Measurements from ENCODE around the gene SNCAIP.

The SNCAIP gene

GRCh38 chr5:122390694-122391093 lies 78.7 kb downstream of the SNCAIP start:
- no peaks in the 10 kb centered on the region for H3F3A ChIP-seq (ENCODE audit: insufficient read depth, low read length)
- no peak overlapping the region for H3K27ac ChIP-seq (ENCODE audit: low read depth, low read length, poor library complexity, severe bottlenecking)
- H3K79me2 ChIP-seq (ENCODE audit: insufficient read depth, low read length), result no peaks in the 10 kb centered on the region
- no peaks in the 10 kb centered on the region for H3K9me2 ChIP-seq (ENCODE audit: low read depth, low read length)
- H2AFZ ChIP-seq (ENCODE audit: low read length), result no peak overlapping the region
- H3K27me3 ChIP-seq (ENCODE audit: insufficient read depth, low read length), result no peaks in the 10 kb centered on the region
- H3K4me2 ChIP-seq (ENCODE audit: low read length), result no peak overlapping the region
- H3K9me3 ChIP-seq (ENCODE audit: low read length), result no peaks in the 10 kb centered on the region
- no peaks in the 10 kb centered on the region for H3K36me3 ChIP-seq (ENCODE audit: insufficient read depth, low read length)
- TF ChIP-seq, protein P1, sequence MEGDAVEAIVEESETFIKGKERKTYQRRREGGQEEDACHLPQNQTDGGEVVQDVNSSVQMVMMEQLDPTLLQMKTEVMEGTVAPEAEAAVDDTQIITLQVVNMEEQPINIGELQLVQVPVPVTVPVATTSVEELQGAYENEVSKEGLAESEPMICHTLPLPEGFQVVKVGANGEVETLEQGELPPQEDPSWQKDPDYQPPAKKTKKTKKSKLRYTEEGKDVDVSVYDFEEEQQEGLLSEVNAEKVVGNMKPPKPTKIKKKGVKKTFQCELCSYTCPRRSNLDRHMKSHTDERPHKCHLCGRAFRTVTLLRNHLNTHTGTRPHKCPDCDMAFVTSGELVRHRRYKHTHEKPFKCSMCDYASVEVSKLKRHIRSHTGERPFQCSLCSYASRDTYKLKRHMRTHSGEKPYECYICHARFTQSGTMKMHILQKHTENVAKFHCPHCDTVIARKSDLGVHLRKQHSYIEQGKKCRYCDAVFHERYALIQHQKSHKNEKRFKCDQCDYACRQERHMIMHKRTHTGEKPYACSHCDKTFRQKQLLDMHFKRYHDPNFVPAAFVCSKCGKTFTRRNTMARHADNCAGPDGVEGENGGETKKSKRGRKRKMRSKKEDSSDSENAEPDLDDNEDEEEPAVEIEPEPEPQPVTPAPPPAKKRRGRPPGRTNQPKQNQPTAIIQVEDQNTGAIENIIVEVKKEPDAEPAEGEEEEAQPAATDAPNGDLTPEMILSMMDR (IDR thresholded peaks at IDR 0.05; ENCODE audit: low read length), result no peak
- TF ChIP-seq EZH2 (IDR thresholded peaks at IDR 0.05; ENCODE audit: borderline replicate concordance, low read length), result no peak
- no peak overlapping the region for H3K9ac ChIP-seq (ENCODE audit: low read length)
- no peaks in the 10 kb centered on the region for H4K20me1 ChIP-seq (ENCODE audit: insufficient read depth, low read length)
- H3K4me1 ChIP-seq (ENCODE audit: insufficient read depth, low read length, severe bottlenecking), result no peaks in the 10 kb centered on the region
- no peak overlapping the region for H3K4me3 ChIP-seq (ENCODE audit: low read depth, low read length, poor library complexity, severe bottlenecking)

- no peaks in the 10 kb centered on the region for H4K20me1 ChIP-seq (ENCODE audit: insufficient read depth, low read length)
- H2AFZ ChIP-seq (ENCODE audit: low read length), result no peak overlapping the region
- no peaks in the 10 kb centered on the region for H3K79me2 ChIP-seq (ENCODE audit: insufficient read depth, low read length)
- no peak overlapping the region for H3K9ac ChIP-seq (ENCODE audit: low read length)
- no peaks in the 10 kb centered on the region for H3F3A ChIP-seq (ENCODE audit: insufficient read depth, low read length)
- no peaks in the 10 kb centered on the region for H3K9me2 ChIP-seq (ENCODE audit: low read depth, low read length)
- H3K4me3 ChIP-seq (ENCODE audit: low read depth, low read length, poor library complexity, severe bottlenecking), result no peak overlapping the region
- no peaks in the 10 kb centered on the region for H3K27me3 ChIP-seq (ENCODE audit: insufficient read depth, low read length)
- no peak for TF ChIP-seq EZH2 (IDR thresholded peaks at IDR 0.05; ENCODE audit: borderline replicate concordance, low read length)
- TF ChIP-seq, protein P1 (IDR thresholded peaks at IDR 0.05; ENCODE audit: low read length), result no peak
- no peak overlapping the region for H3K27ac ChIP-seq (ENCODE audit: low read depth, low read length, poor library complexity, severe bottlenecking)
- H3K4me2 ChIP-seq (ENCODE audit: low read length), result no peak overlapping the region
- H3K9me3 ChIP-seq (ENCODE audit: low read length), result no peaks in the 10 kb centered on the region
- no peaks in the 10 kb centered on the region for H3K36me3 ChIP-seq (ENCODE audit: insufficient read depth, low read length)
- H3K4me1 ChIP-seq (ENCODE audit: insufficient read depth, low read length, severe bottlenecking), result no peaks in the 10 kb centered on the region
Observed at GRCh38 chr5:122391621-122392020, 79.6 kb downstream of the SNCAIP start.

DNA sequence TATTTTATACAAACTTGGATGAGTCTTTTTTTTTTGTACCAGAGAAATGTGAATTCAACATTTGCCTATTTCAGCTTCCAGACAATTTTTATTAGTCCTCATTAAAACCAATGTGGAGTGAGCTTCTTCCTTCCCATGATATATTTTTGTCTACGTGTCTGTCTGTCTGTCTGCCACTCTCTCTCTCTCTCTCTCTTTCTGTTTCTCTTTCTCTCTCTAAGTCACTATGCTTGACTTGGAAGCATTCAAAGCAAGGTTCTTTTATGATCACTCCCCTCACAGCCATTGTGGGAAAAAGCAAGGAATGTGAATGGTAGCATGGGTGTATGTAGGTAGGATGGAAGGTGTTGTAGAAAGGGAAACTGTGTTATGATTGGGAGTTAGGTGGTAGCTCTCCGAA lies 80.2 kb downstream of the SNCAIP start:
- H3K9me2 ChIP-seq (ENCODE audit: low read depth, low read length), result no peaks in the 10 kb centered on the region
- no peaks in the 10 kb centered on the region for H3K9me3 ChIP-seq (ENCODE audit: low read length)
- H3K4me1 ChIP-seq (ENCODE audit: insufficient read depth, low read length, severe bottlenecking), result no peaks in the 10 kb centered on the region
- no peak overlapping the region for H3K4me2 ChIP-seq (ENCODE audit: low read length)
- H3K27me3 ChIP-seq (ENCODE audit: insufficient read depth, low read length), result no peaks in the 10 kb centered on the region
- TF ChIP-seq EZH2 (IDR thresholded peaks at IDR 0.05; ENCODE audit: borderline replicate concordance, low read length), result no peak
- TF ChIP-seq, protein P1 (IDR thresholded peaks at IDR 0.05; ENCODE audit: low read length), result no peak
- H3K9ac ChIP-seq (ENCODE audit: low read length), result no peak overlapping the region
- H3F3A ChIP-seq (ENCODE audit: insufficient read depth, low read length), result no peaks in the 10 kb centered on the region
- no peaks in the 10 kb centered on the region for H4K20me1 ChIP-seq (ENCODE audit: insufficient read depth, low read length)
- H3K36me3 ChIP-seq (ENCODE audit: insufficient read depth, low read length), result no peaks in the 10 kb centered on the region
- no peak overlapping the region for H2AFZ ChIP-seq (ENCODE audit: low read length)
- H3K27ac ChIP-seq (ENCODE audit: low read depth, low read length, poor library complexity, severe bottlenecking), result no peak overlapping the region
- no peaks in the 10 kb centered on the region for H3K79me2 ChIP-seq (ENCODE audit: insufficient read depth, low read length)
- H3K4me3 ChIP-seq (ENCODE audit: low read depth, low read length, poor library complexity, severe bottlenecking), result no peak overlapping the region

All from OCI-LY1 (cell line).